Heart left ventricle (tissue), 13 donors: Measurements from ENCODE around the gene TMTC4.

ENCODE experiments used
- CTCF ChIP-seq, 12 donors: fragments of 200-600 bp; sonication (generic) in 4 of 12; IDR thresholded peaks; one replicate each; pipeline versions ENCODE4 v1.5.0 to v1.8.0; 2018 to 2022; ENCODE audit warnings: antibody characterized with exemption in 12 of 12, mild to moderate bottlenecking in 5 of 12
- POLR2A ChIP-seq, 2 donors: fragments of 450-650 bp; IDR thresholded peaks; one replicate each; pipeline ENCODE4 v1.6.1; 2017; ENCODE audit warnings: antibody characterized with exemption in 2 of 2, mild to moderate bottlenecking in 2 of 2, moderate library complexity in 2 of 2
- donor health status: ischemic (EF 13 %, LVEDD 7.1; RV severe dilation, severe dysfunction).
- donor health status: DM: no; HTN: yes; CAD: no.
- donor health status: DM: no; HTN: no; CAD: no.
- donor health status: ischemic (EF 25% LVEDD 6.9; RV normal size, moderate dysfunction).
- donor health status: ischemic (EF 25% LVEDD 5.7; RV mildly dilated, moderate dysfunction).
- donor health status: ischemic (EF 35%, LVEDD 5.7; RV mildly dilated, moderate dysfunction).
- donor health status: nonischemic (EF 11% LVEDD 7.7; RV severe dilation, severe dysfunction).
- donor health status: DM: yes; HTN: yes; CAD: no.
- donor health status: PGD.
- donor health status: ischemic (EF 29% LVEDD 5.4; RV normal size, mild dysfunction).
- donor health status: nonischemic (EF 23%, LVEDD 6.1; RV moderate dilation, normal function).

- TF ChIP-seq CTCF (IDR thresholded peaks at IDR 0.05), result no peak
- no peak for TF ChIP-seq POLR2A (IDR thresholded peaks at IDR 0.05)
Measured at GRCh38 chr13:100620792-100621191, 53.8 kb downstream of the TMTC4 start.
